HL-60 (cell line): Measurements from ENCODE around the gene CFAP61.

Source experiments
- POLR2AphosphoS5 ChIP-seq: IDR thresholded peaks from 2 replicates; pipeline ENCODE4 v1.6.1; 2012; ENCODE audit warnings: low read depth
- SPI1 ChIP-seq: IDR thresholded peaks from 2 replicates; pipeline ENCODE4 v1.6.1; 2012; ENCODE audit warnings: low read depth, mild to moderate bottlenecking, borderline replicate concordance
- TF ChIP-seq, protein P1 (sequence below): IDR thresholded peaks from one replicate; pipeline ENCODE4 v1.5.1; 2011; ENCODE audit warnings: low read length, control low read depth, inconsistent platforms; ENCODE audit not compliant: insufficient read depth
- TF ChIP-seq, protein P2 (sequence below): IDR thresholded peaks from 2 replicates; pipeline ENCODE4 v1.6.1; 2012; ENCODE audit warnings: low read depth; ENCODE audit not compliant: insufficient replicate concordance

DNA sequence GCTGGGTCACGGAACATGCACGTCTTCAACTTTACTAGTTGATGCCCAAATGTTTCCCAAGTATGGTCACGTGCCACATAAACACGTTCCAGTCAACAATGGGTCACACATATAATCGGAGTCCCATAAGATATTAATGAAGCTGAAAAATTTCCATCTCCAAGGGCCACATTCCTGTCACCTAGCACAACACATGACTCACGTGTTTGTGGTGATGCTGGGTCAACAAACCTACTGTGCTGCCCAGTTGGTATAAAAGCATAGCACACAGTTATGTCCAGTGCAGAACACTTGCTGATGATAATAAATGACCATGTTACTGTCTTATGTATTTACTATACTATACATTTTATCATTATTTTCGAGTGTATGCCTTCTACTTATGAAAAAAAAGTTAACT is 247.6 kb downstream of the CFAP61 start:
- TF ChIP-seq, protein P1, sequence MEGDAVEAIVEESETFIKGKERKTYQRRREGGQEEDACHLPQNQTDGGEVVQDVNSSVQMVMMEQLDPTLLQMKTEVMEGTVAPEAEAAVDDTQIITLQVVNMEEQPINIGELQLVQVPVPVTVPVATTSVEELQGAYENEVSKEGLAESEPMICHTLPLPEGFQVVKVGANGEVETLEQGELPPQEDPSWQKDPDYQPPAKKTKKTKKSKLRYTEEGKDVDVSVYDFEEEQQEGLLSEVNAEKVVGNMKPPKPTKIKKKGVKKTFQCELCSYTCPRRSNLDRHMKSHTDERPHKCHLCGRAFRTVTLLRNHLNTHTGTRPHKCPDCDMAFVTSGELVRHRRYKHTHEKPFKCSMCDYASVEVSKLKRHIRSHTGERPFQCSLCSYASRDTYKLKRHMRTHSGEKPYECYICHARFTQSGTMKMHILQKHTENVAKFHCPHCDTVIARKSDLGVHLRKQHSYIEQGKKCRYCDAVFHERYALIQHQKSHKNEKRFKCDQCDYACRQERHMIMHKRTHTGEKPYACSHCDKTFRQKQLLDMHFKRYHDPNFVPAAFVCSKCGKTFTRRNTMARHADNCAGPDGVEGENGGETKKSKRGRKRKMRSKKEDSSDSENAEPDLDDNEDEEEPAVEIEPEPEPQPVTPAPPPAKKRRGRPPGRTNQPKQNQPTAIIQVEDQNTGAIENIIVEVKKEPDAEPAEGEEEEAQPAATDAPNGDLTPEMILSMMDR: no peak
- TF ChIP-seq POLR2AphosphoS5 (no peak), SPI1 (no peak)
- TF ChIP-seq, protein P2, sequence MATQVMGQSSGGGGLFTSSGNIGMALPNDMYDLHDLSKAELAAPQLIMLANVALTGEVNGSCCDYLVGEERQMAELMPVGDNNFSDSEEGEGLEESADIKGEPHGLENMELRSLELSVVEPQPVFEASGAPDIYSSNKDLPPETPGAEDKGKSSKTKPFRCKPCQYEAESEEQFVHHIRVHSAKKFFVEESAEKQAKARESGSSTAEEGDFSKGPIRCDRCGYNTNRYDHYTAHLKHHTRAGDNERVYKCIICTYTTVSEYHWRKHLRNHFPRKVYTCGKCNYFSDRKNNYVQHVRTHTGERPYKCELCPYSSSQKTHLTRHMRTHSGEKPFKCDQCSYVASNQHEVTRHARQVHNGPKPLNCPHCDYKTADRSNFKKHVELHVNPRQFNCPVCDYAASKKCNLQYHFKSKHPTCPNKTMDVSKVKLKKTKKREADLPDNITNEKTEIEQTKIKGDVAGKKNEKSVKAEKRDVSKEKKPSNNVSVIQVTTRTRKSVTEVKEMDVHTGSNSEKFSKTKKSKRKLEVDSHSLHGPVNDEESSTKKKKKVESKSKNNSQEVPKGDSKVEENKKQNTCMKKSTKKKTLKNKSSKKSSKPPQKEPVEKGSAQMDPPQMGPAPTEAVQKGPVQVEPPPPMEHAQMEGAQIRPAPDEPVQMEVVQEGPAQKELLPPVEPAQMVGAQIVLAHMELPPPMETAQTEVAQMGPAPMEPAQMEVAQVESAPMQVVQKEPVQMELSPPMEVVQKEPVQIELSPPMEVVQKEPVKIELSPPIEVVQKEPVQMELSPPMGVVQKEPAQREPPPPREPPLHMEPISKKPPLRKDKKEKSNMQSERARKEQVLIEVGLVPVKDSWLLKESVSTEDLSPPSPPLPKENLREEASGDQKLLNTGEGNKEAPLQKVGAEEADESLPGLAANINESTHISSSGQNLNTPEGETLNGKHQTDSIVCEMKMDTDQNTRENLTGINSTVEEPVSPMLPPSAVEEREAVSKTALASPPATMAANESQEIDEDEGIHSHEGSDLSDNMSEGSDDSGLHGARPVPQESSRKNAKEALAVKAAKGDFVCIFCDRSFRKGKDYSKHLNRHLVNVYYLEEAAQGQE: no peak
